Adipose tissue (tissue), 3 donors: ENCODE measurements around the gene CDC34. TPM values are rescaled to one million over a fixed set of nuclear protein-coding genes. Genes with fewer than 3 reads are reported as not detected.
"Not testable (repeated sequence)": the region's sequence is repeated elsewhere in the genome, so short reads cannot be mapped to it uniquely, and the experiment has no call there.

Experiments used
- H3K27ac ChIP-seq: one replicate; pipeline ENCODE4 v1.5.1; 2013; ENCODE audit warnings: low read depth, low read length
- WGBS, 3 donors: extraction: QIAGEN DNeasy Blood & Tissue Kit; methylation state at CpG; one replicate each; pipeline ENCODE4 v1.1.7; 2013; 5-methylcytosine and 5-hydroxymethylcytosine counted together
- polyA plus RNA-seq, 3 donors: library from polyadenylated mRNA; stranded (reverse); fragments of 200-250 nt; gene quantifications; one replicate each; pipeline ENCODE4 v1.2.3, GENCODE V29; 2013
- donor health status: healthy with polysubstance abuse.
- donor health status: Bipolar disorder and iron deficiency.
- donor health status: healthy.

CDC34 gene
- polyA plus RNA-seq, 3 donors, result 56.3 to 67.9 (median 64.8) TPM

DNA sequence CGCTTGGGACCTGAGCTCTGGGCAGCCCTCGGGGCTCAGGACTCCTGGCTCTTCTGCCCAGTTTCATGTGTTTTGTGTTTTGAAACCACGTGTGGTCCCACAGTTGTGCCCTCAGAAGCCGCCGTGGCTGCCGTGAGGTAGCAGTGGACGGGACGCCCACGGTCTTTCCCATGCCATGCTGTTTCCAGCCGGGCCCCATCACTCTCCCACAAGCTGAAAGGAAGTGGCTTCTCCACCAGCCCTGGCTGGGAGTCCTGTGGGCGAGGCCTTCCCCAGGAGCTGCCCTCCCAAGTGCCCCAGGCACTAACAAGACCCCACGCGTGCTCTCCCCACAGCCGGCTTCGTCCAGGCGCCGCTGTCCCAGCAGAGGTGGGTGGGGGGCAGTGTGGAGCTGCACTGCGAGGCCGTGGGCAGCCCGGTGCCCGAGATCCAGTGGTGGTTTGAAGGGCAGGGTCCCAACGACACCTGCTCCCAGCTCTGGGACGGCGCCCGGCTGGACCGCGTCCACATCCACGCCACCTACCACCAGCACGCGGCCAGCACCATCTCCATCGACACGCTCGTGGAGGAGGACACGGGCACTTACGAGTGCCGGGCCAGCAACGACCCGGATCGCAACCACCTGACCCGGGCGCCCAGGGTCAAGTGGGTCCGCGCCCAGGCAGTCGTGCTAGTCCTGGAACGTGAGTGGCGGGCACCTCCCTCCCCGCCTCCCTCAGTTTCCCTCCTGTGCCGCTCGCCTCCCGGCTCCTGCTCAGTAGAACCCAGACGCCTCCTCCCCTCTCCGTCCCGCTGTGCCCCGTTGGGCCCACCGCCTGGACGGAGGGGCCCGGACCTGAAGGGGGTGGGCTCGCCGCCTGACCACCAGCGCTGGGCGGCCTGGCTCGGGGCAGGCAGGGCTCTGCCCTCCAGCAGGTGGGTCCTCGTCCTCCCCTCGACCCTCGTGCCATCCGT, 46.2 kb downstream of the CDC34 start:
- 90 to 92% (median 90%) methylated on average over 53 to 66 of the region's 66 CpGs for WGBS, 3 donors
- H3K27ac ChIP-seq, result no peak overlapping the region

DNA sequence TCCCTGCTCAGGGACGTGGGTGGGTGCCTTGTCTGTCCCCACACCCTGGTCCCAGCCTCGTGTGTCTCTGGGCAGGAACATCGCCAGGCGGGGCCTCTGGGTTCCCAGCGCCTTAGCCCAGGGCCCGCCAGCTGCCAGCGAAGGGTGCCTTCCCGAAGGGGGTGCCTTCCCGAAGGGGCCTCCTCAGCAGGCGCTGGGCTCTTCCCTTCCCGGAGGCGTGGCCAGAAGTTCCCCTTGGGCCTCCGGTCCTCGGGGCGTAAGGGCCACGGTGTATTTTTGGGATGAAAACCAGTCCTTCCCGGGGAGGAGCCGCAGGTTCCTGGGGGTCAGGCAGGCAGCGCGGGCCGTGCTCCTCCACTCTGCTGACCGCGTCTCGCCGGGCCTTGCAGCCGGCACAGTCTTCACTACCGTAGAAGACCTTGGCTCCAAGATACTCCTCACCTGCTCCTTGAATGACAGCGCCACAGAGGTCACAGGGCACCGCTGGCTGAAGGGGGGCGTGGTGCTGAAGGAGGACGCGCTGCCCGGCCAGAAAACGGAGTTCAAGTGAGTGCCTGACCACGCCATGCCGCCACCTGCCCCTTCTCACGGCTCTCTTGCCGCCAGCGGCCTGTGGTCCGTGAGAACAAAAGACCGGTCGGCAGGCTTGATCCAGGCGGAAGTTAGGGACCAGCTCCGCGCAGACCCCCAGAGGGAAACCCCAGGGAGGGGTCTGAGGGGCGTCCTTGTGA, 47.7 kb downstream of the CDC34 start:
- 86 to 92% (median 86%) methylated on average over 46 of the region's 46 CpGs for WGBS, 3 donors
- H3K27ac ChIP-seq, result no peak overlapping the region

DNA sequence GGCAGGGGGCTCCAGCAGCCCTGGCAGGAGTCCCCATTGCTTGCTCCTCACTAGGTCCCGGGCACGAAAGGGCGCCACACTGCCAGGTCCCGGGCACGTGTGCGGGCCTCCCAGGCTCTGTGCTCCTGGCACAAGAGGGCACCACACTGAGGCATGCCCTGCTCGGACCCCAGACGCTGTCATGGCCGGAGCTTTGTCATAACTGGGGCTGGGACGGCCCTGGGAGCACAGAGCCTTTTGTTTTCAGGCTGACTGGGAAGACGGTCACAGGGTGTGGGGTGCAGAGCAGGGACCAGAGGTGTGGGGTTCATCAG, 48.2 kb downstream of the CDC34 start:
- 83 to 91% (median 88%) methylated on average over 11 of the region's 11 CpGs for WGBS, 3 donors
- no peak overlapping the region for H3K27ac ChIP-seq

DNA sequence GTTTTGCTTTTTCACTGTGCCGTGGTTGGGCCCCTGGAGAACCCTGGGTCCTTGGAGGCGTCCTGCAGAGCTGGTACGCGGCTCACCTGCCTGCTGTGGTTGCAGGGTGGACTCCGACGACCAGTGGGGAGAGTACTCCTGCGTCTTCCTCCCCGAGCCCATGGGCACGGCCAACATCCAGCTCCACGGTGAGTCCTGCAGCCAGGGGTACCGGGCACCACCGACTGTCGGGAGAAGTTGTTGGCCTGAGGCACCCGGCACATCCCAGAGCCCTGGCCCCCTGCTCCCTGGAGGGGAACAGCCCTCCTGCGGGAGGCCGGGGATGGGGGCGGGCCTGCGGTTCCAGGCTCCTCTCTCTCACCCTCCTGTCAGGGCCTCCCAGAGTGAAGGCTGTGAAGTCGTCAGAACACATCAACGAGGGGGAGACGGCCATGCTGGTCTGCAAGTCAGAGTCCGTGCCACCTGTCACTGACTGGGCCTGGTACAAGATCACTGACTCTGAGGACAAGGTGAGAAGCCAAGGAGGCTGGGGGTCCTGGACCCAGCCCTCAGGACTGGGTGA, 48.8 kb downstream of the CDC34 start:
- WGBS, 3 donors, result 90 to 92% (median 91%) methylated on average over 21 to 22 of the region's 22 CpGs
- no peak overlapping the region for H3K27ac ChIP-seq

DNA sequence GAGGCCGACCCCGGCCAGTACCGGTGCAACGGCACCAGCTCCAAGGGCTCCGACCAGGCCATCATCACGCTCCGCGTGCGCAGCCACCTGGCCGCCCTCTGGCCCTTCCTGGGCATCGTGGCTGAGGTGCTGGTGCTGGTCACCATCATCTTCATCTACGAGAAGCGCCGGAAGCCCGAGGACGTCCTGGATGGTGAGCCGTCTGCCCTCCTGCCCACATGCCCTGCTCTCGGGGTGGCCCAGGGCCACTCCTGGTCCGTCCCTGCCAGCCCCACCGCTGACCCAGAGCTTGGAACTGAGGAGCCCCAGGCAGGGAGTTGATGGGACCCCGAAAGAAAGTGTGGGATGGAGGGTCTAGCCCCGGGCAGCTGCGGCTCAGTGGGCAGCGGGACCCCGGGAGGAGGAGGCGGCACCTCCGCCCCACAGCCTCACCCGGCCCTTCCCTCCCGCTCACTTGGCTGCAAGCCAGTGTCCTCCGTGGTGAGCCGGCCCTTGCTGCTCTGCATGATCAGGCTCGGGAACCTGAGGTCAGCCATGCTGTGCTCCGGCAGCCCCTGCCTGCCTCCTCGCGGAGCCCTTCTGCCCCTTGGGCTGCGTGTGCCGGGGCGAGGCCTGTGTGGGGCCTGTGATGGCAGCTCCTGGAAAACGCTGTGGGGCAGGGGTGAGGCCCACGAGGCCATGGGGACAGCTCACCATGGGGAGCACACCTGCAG, 50.0 kb downstream of the CDC34 start:
- H3K27ac ChIP-seq, result no peak overlapping the region
- 85 to 88% (median 86%) methylated on average over 37 to 40 of the region's 40 CpGs for WGBS, 3 donors

DNA sequence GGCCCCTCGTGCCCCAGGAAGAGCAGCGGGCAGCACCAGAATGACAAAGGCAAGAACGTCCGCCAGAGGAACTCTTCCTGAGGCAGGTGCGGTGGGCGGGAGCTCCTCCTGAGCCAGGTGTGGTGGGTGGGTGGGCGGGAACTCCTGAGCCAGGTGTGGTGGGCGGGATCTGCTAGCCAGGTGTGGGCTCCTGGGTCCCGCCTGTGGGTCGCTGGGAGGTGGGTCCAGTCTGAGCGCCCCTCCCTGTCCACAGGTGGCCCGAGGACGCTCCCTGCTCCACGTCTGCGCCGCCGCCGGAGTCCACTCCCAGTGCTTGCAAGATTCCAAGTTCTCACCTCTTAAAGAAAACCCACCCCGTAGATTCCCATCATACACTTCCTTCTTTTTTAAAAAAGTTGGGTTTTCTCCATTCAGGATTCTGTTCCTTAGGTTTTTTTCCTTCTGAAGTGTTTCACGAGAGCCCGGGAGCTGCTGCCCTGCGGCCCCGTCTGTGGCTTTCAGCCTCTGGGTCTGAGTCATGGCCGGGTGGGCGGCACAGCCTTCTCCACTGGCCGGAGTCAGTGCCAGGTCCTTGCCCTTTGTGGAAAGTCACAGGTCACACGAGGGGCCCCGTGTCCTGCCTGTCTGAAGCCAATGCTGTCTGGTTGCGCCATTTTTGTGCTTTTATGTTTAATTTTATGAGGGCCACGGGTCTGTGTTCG, 51.1 kb downstream of the CDC34 start:
- no peak overlapping the region for H3K27ac ChIP-seq
- WGBS, 3 donors, result 88 to 93% (median 91%) methylated on average over 26 to 31 of the region's 31 CpGs

DNA sequence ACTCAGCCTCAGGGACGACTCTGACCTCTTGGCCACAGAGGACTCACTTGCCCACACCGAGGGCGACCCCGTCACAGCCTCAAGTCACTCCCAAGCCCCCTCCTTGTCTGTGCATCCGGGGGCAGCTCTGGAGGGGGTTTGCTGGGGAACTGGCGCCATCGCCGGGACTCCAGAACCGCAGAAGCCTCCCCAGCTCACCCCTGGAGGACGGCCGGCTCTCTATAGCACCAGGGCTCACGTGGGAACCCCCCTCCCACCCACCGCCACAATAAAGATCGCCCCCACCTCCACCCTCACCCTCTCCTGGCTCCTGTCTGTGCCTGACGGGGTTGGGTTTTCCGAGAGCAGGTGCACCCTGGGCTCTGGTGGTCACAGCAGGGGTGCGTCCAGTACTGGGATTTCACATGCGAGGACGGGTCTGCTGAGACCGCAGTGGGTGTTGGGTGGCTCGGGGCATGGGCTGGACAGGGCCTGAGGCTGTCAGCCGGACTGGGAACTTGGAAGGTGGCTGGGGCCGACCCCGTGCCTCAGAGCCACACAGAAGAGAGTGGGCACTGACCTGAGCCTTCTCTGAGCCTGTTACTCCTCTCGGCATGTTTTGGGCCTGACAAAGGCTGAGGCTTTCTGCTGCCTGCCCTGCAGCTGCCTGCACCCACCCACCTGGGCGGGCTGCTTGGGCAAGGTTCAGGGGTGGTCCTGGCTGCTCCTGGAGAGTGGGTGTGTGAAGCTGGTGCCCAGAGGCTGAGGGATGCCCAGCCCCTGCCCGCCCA, 51.8 kb downstream of the CDC34 start:
- WGBS, 3 donors, result 87 to 93% (median 89%) methylated on average over 26 to 27 of the region's 27 CpGs
- no peak overlapping the region for H3K27ac ChIP-seq

DNA sequence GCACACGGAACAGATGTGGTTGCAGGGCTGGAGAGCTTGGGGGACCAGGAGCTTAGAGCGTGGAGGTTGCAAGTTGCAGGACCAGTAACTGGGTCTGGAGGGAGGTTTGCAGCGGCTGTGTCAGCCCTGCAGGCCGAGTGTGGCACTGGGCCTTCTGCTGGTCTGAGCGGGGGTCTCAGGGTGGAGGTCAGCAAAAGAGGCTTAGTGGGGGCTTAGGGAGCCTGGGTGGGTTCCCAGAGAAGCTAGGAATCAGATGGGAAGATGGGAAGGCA, 52.3 kb downstream of the CDC34 start:
- H3K27ac ChIP-seq, result no peak overlapping the region
- WGBS, 3 donors, result 72 to 80% (median 76%) methylated on average over 5 of the region's 5 CpGs

DNA sequence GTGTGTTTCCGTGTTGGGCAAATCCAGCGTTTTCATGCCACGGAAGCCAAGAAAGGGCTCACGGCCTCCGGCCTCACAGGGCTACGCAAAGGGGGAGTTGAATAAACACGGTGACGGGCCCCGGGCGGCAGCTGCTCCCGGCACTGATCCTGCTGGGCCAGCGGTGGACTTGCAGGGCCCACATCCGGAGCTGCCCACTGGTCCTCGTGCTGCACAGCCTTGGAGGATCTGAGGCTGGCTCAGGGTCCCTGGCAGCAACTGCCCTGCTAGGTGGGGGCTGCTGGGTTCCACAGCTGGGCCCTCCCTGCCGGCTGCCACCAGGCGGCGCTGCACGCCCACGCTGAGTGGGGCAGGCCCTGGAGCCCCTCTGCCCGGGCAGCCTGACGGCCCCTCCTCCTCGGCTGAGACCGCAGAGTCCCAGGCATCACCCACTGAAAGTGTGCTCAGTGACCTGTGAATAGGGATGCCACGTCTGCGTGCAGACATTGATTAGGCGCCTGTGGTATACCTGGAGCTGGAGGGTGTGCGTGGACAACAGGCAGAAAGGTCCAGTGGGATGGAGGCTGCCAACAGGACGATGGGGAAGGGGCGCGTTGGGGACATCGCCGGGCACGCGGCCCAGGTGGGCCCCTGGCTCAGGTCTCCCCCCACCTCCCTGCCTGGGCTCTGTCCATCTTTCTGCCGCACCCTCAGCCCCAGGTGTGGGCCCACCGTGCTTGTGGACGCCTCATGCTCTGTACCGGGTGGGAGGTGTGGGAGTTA, 52.9 kb downstream of the CDC34 start:
- 25 to 31% (median 25%) methylated on average over 32 to 38 of the region's 38 CpGs for WGBS, 3 donors
- H3K27ac ChIP-seq, result no peak overlapping the region

DNA sequence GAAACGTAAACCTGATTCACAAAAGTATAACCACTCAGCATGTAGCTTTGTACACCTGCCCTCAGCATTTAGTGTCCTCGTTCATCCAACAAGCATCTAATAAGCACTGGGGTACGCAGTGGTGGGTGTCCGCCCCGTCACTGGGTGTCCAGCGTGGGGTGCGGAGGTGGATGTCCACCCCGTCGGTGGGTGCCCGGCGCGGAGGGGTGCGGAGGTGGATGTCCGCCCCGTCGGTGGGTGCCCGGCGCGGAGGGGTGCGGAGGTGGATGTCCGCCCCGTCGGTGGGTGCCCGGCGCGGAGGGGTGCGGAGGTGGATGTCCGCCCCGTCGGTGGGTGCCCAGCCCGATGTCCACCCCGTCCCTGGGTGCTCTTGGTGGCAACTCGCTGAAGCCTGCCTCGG, 53.6 kb downstream of the CDC34 start:
- 78 to 86% (median 81%) methylated on average over 26 to 34 of the region's 34 CpGs for WGBS, 3 donors
- H3K27ac ChIP-seq, result not testable (repeated sequence)

DNA sequence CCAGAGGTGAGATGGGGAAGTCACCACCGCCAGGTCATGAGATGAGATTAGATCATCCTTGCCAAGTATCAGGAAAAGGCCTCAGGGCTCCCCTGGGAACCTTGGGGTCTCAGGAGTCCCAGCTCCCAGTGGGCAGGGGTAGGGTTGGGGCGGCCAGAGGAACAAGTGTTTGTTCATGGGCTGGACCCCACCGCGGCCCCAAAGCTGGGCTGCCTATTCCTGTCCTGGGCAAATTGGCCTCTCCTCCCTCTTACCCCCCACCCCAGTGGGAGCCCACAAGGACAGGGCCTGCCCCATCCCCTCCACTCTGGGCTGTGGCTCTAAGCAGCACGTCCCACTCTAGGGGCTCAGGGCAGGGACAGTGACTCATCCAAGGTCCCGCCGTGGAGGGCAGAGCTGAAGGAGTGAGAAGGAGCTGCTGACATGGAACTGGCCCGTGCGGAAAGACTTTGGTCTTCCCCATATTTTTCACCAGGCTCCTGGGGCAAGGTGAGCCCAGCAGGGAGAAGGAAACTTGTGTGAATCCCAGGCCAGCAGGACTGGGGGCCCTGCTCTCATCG, 54.1 kb downstream of the CDC34 start:
- WGBS, 3 donors, result 56 to 79% (median 73%) methylated on average over 10 of the region's 10 CpGs

DNA sequence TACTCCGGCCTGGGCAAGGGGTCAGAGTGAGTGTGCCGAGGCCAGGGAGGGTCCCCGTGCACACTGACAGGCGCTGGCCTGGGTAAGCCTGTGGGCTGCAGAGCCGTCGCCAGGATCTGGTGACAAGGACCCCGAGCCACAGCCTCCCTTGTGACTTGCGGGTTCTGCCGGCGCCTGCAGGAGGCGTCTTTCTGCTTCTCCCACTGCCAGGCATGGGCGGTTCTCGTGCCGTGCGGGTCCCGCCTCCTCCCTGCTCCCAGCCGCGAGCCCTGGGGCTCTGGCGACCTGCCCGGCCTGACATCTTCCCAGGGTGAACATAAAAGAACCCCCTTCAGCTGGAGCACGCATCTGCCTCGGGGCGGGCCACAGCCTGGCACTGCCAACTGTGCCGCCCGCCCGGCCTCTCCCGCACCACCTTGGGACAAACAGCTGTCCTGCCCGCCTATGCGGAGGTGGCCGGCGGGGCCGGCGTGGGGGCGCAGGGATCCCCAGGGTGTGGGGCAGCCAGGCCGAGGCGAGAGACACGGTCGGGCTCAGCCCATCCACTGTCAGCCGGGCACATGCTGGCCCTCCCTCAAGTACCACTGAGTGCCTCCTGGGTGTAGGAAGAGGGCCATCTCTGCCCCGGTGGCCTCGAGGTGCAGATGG, 56.7 kb downstream of the CDC34 start:
- WGBS, 3 donors, result 4 to 9% (median 7%) methylated on average over 41 of the region's 41 CpGs
- H3K27ac ChIP-seq, result no peak overlapping the region

More for the DNA sequence above, 54.1 kb downstream of the CDC34 start:
- H3K27ac ChIP-seq, result no peak overlapping the region

DNA sequence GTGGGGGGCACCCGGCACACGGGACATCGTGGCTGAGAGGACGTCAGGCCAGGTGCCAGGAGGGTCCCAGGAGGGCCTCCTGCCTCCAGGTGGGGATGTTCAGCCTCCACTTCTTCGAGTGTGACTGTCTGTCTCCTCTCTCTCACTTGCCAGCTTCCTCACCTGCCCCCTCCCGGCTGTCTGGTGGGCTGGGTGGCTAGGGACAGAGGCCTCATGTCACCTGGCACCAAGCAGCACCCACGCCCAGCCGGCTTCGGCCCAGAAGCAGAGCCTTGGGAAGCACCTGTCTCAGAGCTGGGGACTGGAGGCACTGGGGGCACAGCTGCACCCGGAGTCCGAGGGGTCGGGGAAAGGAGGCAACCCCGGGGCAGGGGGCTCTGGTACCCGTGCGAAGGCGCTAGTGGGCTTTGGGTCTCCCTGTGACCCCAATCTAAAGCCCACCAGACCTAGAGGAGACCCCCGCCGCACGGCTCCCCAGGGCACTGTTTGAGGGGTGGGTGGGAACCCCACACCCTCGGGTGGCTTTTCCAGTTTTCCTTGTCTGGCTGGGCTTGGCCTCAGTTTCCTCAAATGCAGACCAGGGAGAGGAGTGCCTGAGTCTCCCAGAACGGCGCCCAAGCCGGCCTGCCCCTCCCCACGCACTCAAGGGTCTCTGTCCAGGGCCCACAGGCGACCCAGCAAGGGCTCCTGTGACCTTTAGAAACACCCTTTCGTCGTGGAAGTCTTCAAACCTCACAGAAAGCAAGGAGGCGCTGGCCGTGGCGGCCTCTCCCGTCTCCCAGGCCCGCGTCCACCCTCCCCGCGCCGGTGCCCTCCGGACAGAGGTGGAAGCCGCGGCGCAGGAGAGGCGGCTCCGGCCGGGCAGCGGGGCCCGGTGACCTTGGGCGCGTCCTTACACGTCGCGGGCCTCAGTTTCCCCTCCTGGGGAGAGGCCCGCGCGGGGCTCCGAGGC, 57.5 kb downstream of the CDC34 start:
- no peak overlapping the region for H3K27ac ChIP-seq
- 15 to 21% (median 15%) methylated on average over 50 to 54 of the region's 54 CpGs for WGBS, 3 donors

DNA sequence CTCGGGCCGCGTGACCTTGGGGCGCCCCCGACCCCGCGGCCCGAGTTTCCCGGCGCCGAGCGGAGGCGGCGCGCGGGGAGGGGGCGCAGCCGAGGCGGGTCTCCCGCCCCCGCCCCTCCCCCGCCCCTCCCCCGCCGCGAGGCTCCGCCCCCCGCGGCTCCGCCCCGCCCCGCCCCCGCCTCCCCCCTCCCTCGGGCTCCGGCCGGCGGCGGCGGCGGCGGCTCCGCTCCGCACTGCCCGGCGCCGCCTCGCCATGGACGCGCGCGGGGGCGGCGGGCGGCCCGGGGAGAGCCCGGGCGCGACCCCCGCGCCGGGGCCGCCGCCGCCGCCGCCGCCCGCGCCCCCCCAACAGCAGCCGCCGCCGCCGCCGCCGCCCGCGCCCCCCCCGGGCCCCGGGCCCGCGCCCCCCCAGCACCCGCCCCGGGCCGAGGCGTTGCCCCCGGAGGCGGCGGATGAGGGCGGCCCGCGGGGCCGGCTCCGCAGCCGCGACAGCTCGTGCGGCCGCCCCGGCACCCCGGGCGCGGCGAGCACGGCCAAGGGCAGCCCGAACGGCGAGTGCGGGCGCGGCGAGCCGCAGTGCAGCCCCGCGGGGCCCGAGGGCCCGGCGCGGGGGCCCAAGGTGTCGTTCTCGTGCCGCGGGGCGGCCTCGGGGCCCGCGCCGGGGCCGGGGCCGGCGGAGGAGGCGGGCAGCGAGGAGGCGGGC, 58.3 kb downstream of the CDC34 start, which contains the start of gene HCN2:
TSS of gene HCN2 (plus strand) at position 189 of the 703 bp plus-strand sequence. CDS start at position 254, 65 bp downstream.
- WGBS, 3 donors, result 1% methylated on average over 34 to 92 of the region's 132 CpGs
- H3K27ac ChIP-seq, result no peak within 1 kb of the TSS

DNA sequence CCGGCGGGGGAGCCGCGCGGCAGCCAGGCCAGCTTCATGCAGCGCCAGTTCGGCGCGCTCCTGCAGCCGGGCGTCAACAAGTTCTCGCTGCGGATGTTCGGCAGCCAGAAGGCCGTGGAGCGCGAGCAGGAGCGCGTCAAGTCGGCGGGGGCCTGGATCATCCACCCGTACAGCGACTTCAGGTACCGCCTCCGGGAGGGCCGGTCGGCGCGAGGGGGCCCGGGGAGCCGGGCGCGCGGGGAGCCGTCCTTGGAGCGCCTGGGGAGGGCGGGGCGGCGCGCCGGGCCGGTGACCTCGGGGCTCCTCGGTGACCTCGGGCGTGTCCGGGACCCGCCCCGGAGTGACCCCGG, 58.8 kb downstream of the CDC34 start:
- 1 to 2% (median 1%) methylated on average over 42 to 50 of the region's 50 CpGs for WGBS, 3 donors
- no peak overlapping the region for H3K27ac ChIP-seq
